GM20431 (cell line): ENCODE measurements around the gene ADARB2.
"Not testable (repeated sequence)": the region's sequence is repeated elsewhere in the genome, so short reads cannot be mapped to it uniquely, and the experiment has no call there.

ENCODE experiments used
- in situ Hi-C: fragments of 300-500 bp; cut with MseI, MboI; formaldehyde crosslinking; loops from one replicate; pipeline ENCODE4 v1.15.0; 2020; ENCODE audit warnings: low sequenced_read_pairs; ENCODE audit not compliant: unreplicated experiment

Gene ADARB2

GRCh38 chr10:1356349-1356748, 381.0 kb downstream of the ADARB2 start:
- in situ Hi-C loops, result no loop called here

- in situ Hi-C loops, result no loop called here
These were observed 382.3 kb downstream of the ADARB2 start for GRCh38 chr10:1354809-1355710.

- in situ Hi-C loops, result not testable (repeated sequence)
These were observed 385.0 kb downstream of the ADARB2 start for GRCh38 chr10:1352296-1352695.

- in situ Hi-C loops, result no loop called here
These were observed 388.6 kb downstream of the ADARB2 start for GRCh38 chr10:1348773-1349050.

- in situ Hi-C loops, result no loop called here
These were observed 389.2 kb downstream of the ADARB2 start for GRCh38 chr10:1347962-1348772.

- in situ Hi-C loops, result no loop called here
These were observed 389.8 kb downstream of the ADARB2 start for GRCh38 chr10:1347525-1347924.

GRCh38 chr10:1346201-1346600, 391.1 kb downstream of the ADARB2 start:
- in situ Hi-C loops, result no loop called here

- in situ Hi-C loops, result no loop called here
These were observed 392.0 kb downstream of the ADARB2 start for GRCh38 chr10:1345368-1345767.

GRCh38 chr10:1344846-1345245, 392.5 kb downstream of the ADARB2 start:
- in situ Hi-C loops, result no loop called here

GRCh38 chr10:1344408-1344807, 392.9 kb downstream of the ADARB2 start:
- in situ Hi-C loops, result no loop called here

- in situ Hi-C loops, result no loop called here
These were observed 394.1 kb downstream of the ADARB2 start for GRCh38 chr10:1343176-1343575.

- in situ Hi-C loops, result not testable (repeated sequence)
These were observed 396.3 kb downstream of the ADARB2 start for GRCh38 chr10:1341052-1341451.

- in situ Hi-C loops, result no loop called here
These were observed 397.9 kb downstream of the ADARB2 start for GRCh38 chr10:1339396-1339795.

- in situ Hi-C loops, result no loop called here
These were observed 401.7 kb downstream of the ADARB2 start for GRCh38 chr10:1335642-1336041.

GRCh38 chr10:1333981-1334380, 403.3 kb downstream of the ADARB2 start:
- in situ Hi-C loops, result no loop called here

GRCh38 chr10:1331560-1331959, 405.8 kb downstream of the ADARB2 start:
- in situ Hi-C loops, result no loop called here

GRCh38 chr10:1329622-1330021, 407.7 kb downstream of the ADARB2 start:
- in situ Hi-C loops, result no loop called here

GRCh38 chr10:1328981-1329614, 408.2 kb downstream of the ADARB2 start:
- in situ Hi-C loops, result no loop called here

GRCh38 chr10:1328161-1328823, 409.0 kb downstream of the ADARB2 start:
- in situ Hi-C loops, result no loop called here

- in situ Hi-C loops, result no loop called here
These were observed 409.6 kb downstream of the ADARB2 start for GRCh38 chr10:1327759-1328158.
